B cell (primary cell): Measurements from ENCODE around the gene PHKA2. TPM values are rescaled to one million over a fixed set of nuclear protein-coding genes. Genes with fewer than 3 reads are reported as not detected.

Source experiments
- ATAC-seq: fragments of 200-7000 bp; cut with Tn5 transposase; one replicate; pipeline ENCODE4 v1.10.0; 2021; ENCODE audit warnings: low read depth, mild to moderate bottlenecking, moderate number of reproducible peaks, moderate library complexity
- CTCF ChIA-PET: fragments of 350-600 bp; sonication (Branson Sonifier 250); formaldehyde crosslinking; loops from one replicate; lab custom pipeline; 2021; ENCODE audit warnings: antibody characterized with exemption, inconsistent platforms; lab: Charles Lee
- POLR2A ChIA-PET: fragments of 350-600 bp; sonication (Branson Sonifier 250); formaldehyde crosslinking; loops from one replicate; lab custom pipeline; 2021; ENCODE audit warnings: antibody characterized with exemption; lab: Charles Lee
- DNase-seq: peaks from one replicate; pipeline ENCODE4 v3.0.0; 2013
- H2AFZ ChIP-seq: 2 replicates; pipeline ENCODE4 v1.6.1; 2012; ENCODE audit warnings: mild to moderate bottlenecking, low read depth, low read length; ENCODE audit not compliant: insufficient read depth, poor library complexity, severe bottlenecking
- H3K27ac ChIP-seq, 2 donors: 1 replicate in 1 of 2; 2 replicates in 1 of 2; pipeline ENCODE4 v1.5.1; 2012 to 2013; ENCODE audit warnings: low read length in 2 of 2, mild to moderate bottlenecking in 2 of 2, moderate library complexity in 1 of 2
- H3K27me3 ChIP-seq, 4 experiments: fragments of 200-600 bp in 1 of 4; sonication (generic) in 1 of 4; replicated peaks in 1 of 4; 1 replicate in 2 of 4; 2 replicates in 2 of 4; pipeline versions ENCODE4 v1.6.1 to v1.7.0; 2013 to 2016; ENCODE audit warnings: low read length in 3 of 4, mild to moderate bottlenecking in 2 of 4, mixed read lengths in 1 of 4, moderate library complexity in 1 of 4; ENCODE audit not compliant: insufficient read depth in 4 of 4, control insufficient read depth in 3 of 4; ENCODE audit errors: control extremely low read depth in 1 of 4
- H3K36me3 ChIP-seq, 2 experiments: replicated peaks in 1 of 2; 1 replicate in 1 of 2; 2 replicates in 1 of 2; pipeline versions ENCODE4 v1.6.1 to v1.7.1; 2013; ENCODE audit warnings: low read length in 1 of 2; ENCODE audit not compliant: insufficient read depth in 2 of 2, control insufficient read depth in 1 of 2; ENCODE audit errors: control extremely low read depth in 1 of 2, extremely low read depth in 1 of 2
- H3K4me1 ChIP-seq, 2 donors: fragments of 200-600 bp in 1 of 2; sonication (generic) in 1 of 2; 1 replicate in 1 of 2; 2 replicates in 1 of 2; pipeline versions ENCODE4 v1.5.1 to v1.6.1; 2013 to 2017; ENCODE audit warnings: low read length in 2 of 2; ENCODE audit not compliant: control insufficient read depth in 2 of 2, insufficient read depth in 2 of 2
- H3K4me2 ChIP-seq: replicated peaks from 2 replicates; pipeline ENCODE3; 2012; ENCODE audit warnings: mild to moderate bottlenecking, low read depth, low read length; ENCODE audit not compliant: poor library complexity, severe bottlenecking
- H3K4me3 ChIP-seq, 5 experiments: fragments of 200-600 bp in 1 of 5; sonication (generic) in 1 of 5; 1 replicate in 3 of 5; 2 replicates in 2 of 5; pipeline versions ENCODE4 v1.5.1 to v1.7.0; 2011 to 2016; ENCODE audit warnings: low read length in 4 of 5, mild to moderate bottlenecking in 4 of 5, low read depth in 2 of 5, control low read depth in 1 of 5, moderate library complexity in 1 of 5; ENCODE audit not compliant: insufficient read depth in 1 of 5; ENCODE audit errors: control extremely low read depth in 1 of 5, extremely low read depth in 1 of 5
- H3K79me2 ChIP-seq: fragments of 200-600 bp; sonication (generic); one replicate; pipeline ENCODE4 v1.6.0; 2016; ENCODE audit warnings: low read length; ENCODE audit not compliant: control insufficient read depth, insufficient read depth
- H3K9ac ChIP-seq: fragments of 200-600 bp; sonication (generic); 2 replicates; pipeline ENCODE4 v1.6.1; 2017; ENCODE audit warnings: mild to moderate bottlenecking, low read length, moderate library complexity
- H3K9me3 ChIP-seq, 3 donors: one replicate each; pipeline versions ENCODE4 v1.6.1 to v1.7.1; 2013; ENCODE audit warnings: low read length in 2 of 3; ENCODE audit not compliant: control insufficient read depth in 2 of 3, insufficient read depth in 1 of 3; ENCODE audit errors: control extremely low read depth in 1 of 3
- H4K20me1 ChIP-seq: 2 replicates; pipeline ENCODE4 v1.6.0; 2012; ENCODE audit warnings: mild to moderate bottlenecking, low read length; ENCODE audit not compliant: insufficient read depth, control insufficient read depth, poor library complexity, severe bottlenecking
- H3K27ac Mint-ChIP-seq: one replicate; pipeline ENCODE4 v1.8.0; 2021; ENCODE audit warnings: mixed read lengths
- H3K27me3 Mint-ChIP-seq: one replicate; pipeline ENCODE4 v1.8.0; 2021; ENCODE audit warnings: mixed read lengths
- H3K4me1 Mint-ChIP-seq: one replicate; pipeline ENCODE4 v1.8.0; 2021; ENCODE audit warnings: mixed read lengths
- H3K4me3 Mint-ChIP-seq: one replicate; pipeline ENCODE4 v1.8.0; 2021; ENCODE audit warnings: mixed read lengths
- H3K9me3 Mint-ChIP-seq: one replicate; pipeline ENCODE4 v1.8.0; 2022; ENCODE audit warnings: mixed read lengths; ENCODE audit not compliant: insufficient read depth
- EZH2 ChIP-seq: IDR thresholded peaks from 2 replicates; pipeline ENCODE4 v1.6.1; 2012; ENCODE audit warnings: borderline replicate concordance, low read depth, mild to moderate bottlenecking, moderate library complexity, low read length; ENCODE audit not compliant: insufficient read depth, poor library complexity, severe bottlenecking
- WGBS: methylation state at CpG from one replicate; pipeline ENCODE4 v1.1.5; 2013; ENCODE audit warnings: missing lambda C conversion rate; ENCODE audit not compliant: insufficient coverage; 5-methylcytosine and 5-hydroxymethylcytosine counted together
- intact Hi-C: fragments of 100-400 bp; cut with micrococcal nuclease; formaldehyde crosslinking; loops from one replicate; pipeline ENCODE4 v1.10.0; 2022
- polyA plus RNA-seq: library from polyadenylated mRNA; depleted of rRNA; stranded (reverse); fragments of >200 nt; gene quantifications from 2 replicates; pipeline ENCODE4 v1.2.3, GENCODE V29; 2012
- total RNA-seq, 2 donors: library from RNA; stranded (reverse); fragments of 120-200 nt in 1 of 2; gene quantifications; 1 replicate in 1 of 2; 2 replicates in 1 of 2; pipeline versions ENCODE4 v1.2.3 to v1.2.4, GENCODE V29; 2013 to 2022
- TF ChIP-seq, protein P1 (sequence below): fragments of 200-600 bp; IDR thresholded peaks from one replicate; pipeline ENCODE4 v1.8.0; 2022; ENCODE audit warnings: antibody characterized with exemption, mild to moderate bottlenecking

PHKA2 gene
- total and polyA plus RNA-seq, 2 donors (not counting 1 experiment from before 2014, with no cell fraction given): 54.6 to 60.6 TPM

DNA sequence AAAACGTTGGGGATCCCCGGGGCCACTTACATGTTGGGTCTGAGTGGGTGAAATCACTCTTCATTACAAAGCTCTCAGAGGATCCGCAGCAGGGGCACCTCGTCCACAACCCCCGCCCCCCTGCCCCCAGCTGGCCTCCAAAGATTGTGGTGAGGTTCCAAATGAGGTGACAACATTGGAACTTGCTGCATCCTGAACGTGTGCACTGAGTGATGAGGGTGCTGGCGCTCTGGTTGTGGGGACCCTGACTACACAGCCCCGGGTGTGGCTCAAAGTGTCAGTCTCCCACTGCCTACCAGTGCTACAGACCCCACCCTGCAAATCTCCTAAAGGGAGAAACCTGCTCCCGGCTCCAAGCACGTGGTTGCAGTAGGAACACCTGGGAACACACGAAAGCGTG lies 111.9 kb downstream of the PHKA2 start:
- Histone ChIP-seq H3K9me3 (no peaks in the 10 kb centered on the region), H3K79me2 (no peaks in the 10 kb centered on the region), H3K27ac (no peak overlapping the region), H3K4me1 (no peaks in the 10 kb centered on the region), H3K36me3 (no peaks in the 10 kb centered on the region), H3K27me3 (no peaks in the 10 kb centered on the region), H3K4me3 (no peak overlapping the region), H3K9ac (no peak overlapping the region), H2AFZ (no peak overlapping the region), H4K20me1 (no peaks in the 10 kb centered on the region), H3K4me2 (no peak overlapping the region)
- ATAC-seq (no peak), DNase-seq (no peak)
- Mint-ChIP-seq H3K27me3 (no peaks in the 10 kb centered on the region), H3K4me1 (no peaks in the 10 kb centered on the region), H3K4me3 (no peak overlapping the region), H3K27ac (no peak overlapping the region), H3K9me3 (no peaks in the 10 kb centered on the region)
- ChIA-PET CTCF (no interaction called here), POLR2A (no interaction called here)
- no peak for TF ChIP-seq EZH2
- TF ChIP-seq, protein P1, sequence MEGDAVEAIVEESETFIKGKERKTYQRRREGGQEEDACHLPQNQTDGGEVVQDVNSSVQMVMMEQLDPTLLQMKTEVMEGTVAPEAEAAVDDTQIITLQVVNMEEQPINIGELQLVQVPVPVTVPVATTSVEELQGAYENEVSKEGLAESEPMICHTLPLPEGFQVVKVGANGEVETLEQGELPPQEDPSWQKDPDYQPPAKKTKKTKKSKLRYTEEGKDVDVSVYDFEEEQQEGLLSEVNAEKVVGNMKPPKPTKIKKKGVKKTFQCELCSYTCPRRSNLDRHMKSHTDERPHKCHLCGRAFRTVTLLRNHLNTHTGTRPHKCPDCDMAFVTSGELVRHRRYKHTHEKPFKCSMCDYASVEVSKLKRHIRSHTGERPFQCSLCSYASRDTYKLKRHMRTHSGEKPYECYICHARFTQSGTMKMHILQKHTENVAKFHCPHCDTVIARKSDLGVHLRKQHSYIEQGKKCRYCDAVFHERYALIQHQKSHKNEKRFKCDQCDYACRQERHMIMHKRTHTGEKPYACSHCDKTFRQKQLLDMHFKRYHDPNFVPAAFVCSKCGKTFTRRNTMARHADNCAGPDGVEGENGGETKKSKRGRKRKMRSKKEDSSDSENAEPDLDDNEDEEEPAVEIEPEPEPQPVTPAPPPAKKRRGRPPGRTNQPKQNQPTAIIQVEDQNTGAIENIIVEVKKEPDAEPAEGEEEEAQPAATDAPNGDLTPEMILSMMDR: no peak
- 94% methylated on average over 3 of the region's 12 CpGs for WGBS
- intact Hi-C loops: no loop called here

DNA sequence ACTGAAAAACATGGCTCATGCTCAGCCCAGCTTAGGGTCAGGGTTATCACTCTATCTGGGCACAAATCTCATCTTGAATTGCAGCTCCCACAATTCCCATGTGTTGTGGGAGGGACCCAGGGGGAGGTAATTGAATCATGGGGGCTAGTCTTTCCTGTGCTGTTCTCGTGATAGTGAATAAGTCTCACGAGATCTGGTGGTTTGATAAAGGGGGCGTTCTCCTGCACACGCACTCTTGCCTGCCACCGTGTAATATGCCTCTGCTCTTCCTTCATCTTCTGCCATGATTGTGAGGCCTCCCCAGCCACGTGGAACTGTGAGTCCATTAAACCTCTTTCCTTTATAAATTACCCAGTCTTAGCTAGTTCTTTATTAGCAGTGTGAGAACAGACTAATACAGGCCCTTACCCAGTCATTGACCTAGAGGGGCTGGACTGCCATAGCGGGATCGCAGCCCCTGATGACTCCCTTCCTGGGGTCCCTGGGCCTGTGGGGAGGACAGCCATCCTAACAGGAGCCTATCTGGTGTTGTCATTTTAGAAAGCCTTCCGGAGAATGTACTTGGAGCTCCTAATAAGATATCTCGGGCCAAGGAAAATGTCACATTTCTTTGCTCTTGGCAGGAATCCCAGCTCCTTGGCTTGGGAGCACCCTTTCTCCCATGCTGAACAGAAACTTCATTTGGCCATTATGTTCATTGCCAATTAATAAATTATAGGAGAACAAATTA lies 112.6 kb downstream of the PHKA2 start:
- no peaks in the 10 kb centered on the region for H3K36me3 ChIP-seq
- DNase-seq (no peak), ATAC-seq (no peak)
- Mint-ChIP-seq H3K27ac (no peak overlapping the region), H3K4me3 (no peak overlapping the region), H3K27me3 (no peaks in the 10 kb centered on the region), H3K9me3 (no peaks in the 10 kb centered on the region), H3K4me1 (no peaks in the 10 kb centered on the region)
- no peaks in the 10 kb centered on the region for H4K20me1 ChIP-seq
- no peak for TF ChIP-seq EZH2
- TF ChIP-seq, protein P1: no peak
- no peaks in the 10 kb centered on the region for H3K79me2 ChIP-seq
- H3K4me2 ChIP-seq: no peak overlapping the region
- H2AFZ ChIP-seq: no peak overlapping the region
- H3K27me3 ChIP-seq: no peaks in the 10 kb centered on the region
- no peaks in the 10 kb centered on the region for H3K9me3 ChIP-seq
- intact Hi-C loops: no loop called here
- POLR2A ChIA-PET: no interaction called here
- CTCF ChIA-PET: no interaction called here
- no peak overlapping the region for H3K4me3 ChIP-seq
- H3K4me1 ChIP-seq: no peaks in the 10 kb centered on the region
- H3K9ac ChIP-seq: no peak overlapping the region
- no peak overlapping the region for H3K27ac ChIP-seq
- WGBS: 87% methylated on average over 3 of the region's 10 CpGs
